ENCODE results near the gene PCARE. TPM values are rescaled to one million over a fixed set of nuclear protein-coding genes. Genes with fewer than 3 reads are reported as not detected.
A peak's percentile ranks its signal among the peaks of the same experiment; 100 is the strongest.

PCARE gene
- total RNA-seq, 2 experiments from 2014 or later: not detected

GRCh38 chr2:29061616-29062015, 12.7 kb downstream of the PCARE start:
- no peaks in the 10 kb centered on the region for H3K27me3 Mint-ChIP-seq
- H3K27ac Mint-ChIP-seq: no peak overlapping the region
- no peak for DNase-seq
- H3K9me3 Mint-ChIP-seq (ENCODE audit: low read depth): no peaks in the 10 kb centered on the region
- intact Hi-C loops (cut with DNase I, micrococcal nuclease): no loop called here
- peaks cover 17% of the 10 kb centered on the region for H3K4me1 Mint-ChIP-seq
- H3K4me3 Mint-ChIP-seq: no peak overlapping the region
- no peaks in the 10 kb centered on the region for H3K36me3 Mint-ChIP-seq (ENCODE audit: low read depth)
- CTCF ChIA-PET: interaction anchor here (0.6 kb wide), 1 partner anchor 99 kb away, joined by 3 read pairs; no protein-coding TSS in a partner anchor
- POLR2A ChIA-PET: no interaction called here
- no peak for ATAC-seq

GRCh38 chr2:29061176-29061575, 13.1 kb downstream of the PCARE start:
- no peak overlapping the region for H3K27ac Mint-ChIP-seq
- no peaks in the 10 kb centered on the region for H3K36me3 Mint-ChIP-seq (ENCODE audit: low read depth)
- H3K4me3 Mint-ChIP-seq: no peak overlapping the region
- CTCF ChIA-PET: interaction anchor here (0.6 kb wide), 1 partner anchor 99 kb away, joined by 3 read pairs; no protein-coding TSS in a partner anchor
- H3K27me3 Mint-ChIP-seq: no peaks in the 10 kb centered on the region
- ATAC-seq: no peak
- no peak for DNase-seq
- POLR2A ChIA-PET: no interaction called here
- peaks cover 19% of the 10 kb centered on the region for H3K4me1 Mint-ChIP-seq
- intact Hi-C loops (cut with DNase I, micrococcal nuclease): no loop called here
- no peaks in the 10 kb centered on the region for H3K9me3 Mint-ChIP-seq (ENCODE audit: low read depth)

GRCh38 chr2:29060441-29060840, 13.9 kb downstream of the PCARE start:
- Mint-ChIP-seq H3K36me3 (ENCODE audit: low read depth) (no peaks in the 10 kb centered on the region), H3K4me3 (no peak overlapping the region), H3K9me3 (ENCODE audit: low read depth) (no peaks in the 10 kb centered on the region), H3K27ac (no peak overlapping the region), H3K4me1 (peaks cover 19% of the 10 kb centered on the region), H3K27me3 (no peaks in the 10 kb centered on the region)
- intact Hi-C loops (cut with DNase I, micrococcal nuclease): no loop called here
- ATAC-seq (no peak), DNase-seq (no peak)
- ChIA-PET CTCF (no interaction called here), POLR2A (no interaction called here)

- no peak overlapping the region for H3K4me3 Mint-ChIP-seq
- POLR2A ChIA-PET: no interaction called here
- DNase-seq (no peak), ATAC-seq (peak; percentile 96)
- intact Hi-C loops (cut with DNase I, micrococcal nuclease): loop anchor here in 1 of 2 experiments (5.0 kb wide), 1 partner anchor 73 kb away; no protein-coding TSS in a partner anchor
- H3K4me1 Mint-ChIP-seq: peaks cover 19% of the 10 kb centered on the region
- no peaks in the 10 kb centered on the region for H3K9me3 Mint-ChIP-seq (ENCODE audit: low read depth)
- H3K36me3 Mint-ChIP-seq (ENCODE audit: low read depth): no peaks in the 10 kb centered on the region
- no peaks in the 10 kb centered on the region for H3K27me3 Mint-ChIP-seq
- CTCF ChIA-PET: no interaction called here
- peak overlapping the region; percentile 15 for H3K27ac Mint-ChIP-seq
Measured at GRCh38 chr2:29059624-29060023, 14.7 kb downstream of the PCARE start.

- CTCF ChIA-PET: no interaction called here
- intact Hi-C loops (cut with DNase I, micrococcal nuclease): loop anchor here in 1 of 2 experiments (5.0 kb wide), 1 partner anchor 75 kb away; no protein-coding TSS in a partner anchor
Measured at GRCh38 chr2:29057006-29057405, 17.3 kb downstream of the PCARE start.

GRCh38 chr2:29056452-29056851, 17.9 kb downstream of the PCARE start:
- H3K9me3 Mint-ChIP-seq (ENCODE audit: low read depth): no peaks in the 10 kb centered on the region
- POLR2A ChIA-PET: no interaction called here
- intact Hi-C loops (cut with DNase I, micrococcal nuclease): loop anchor here in 1 of 2 experiments (5.0 kb wide), 1 partner anchor 76 kb away; no protein-coding TSS in a partner anchor

More at GRCh38 chr2:29057006-29057405, 17.3 kb downstream of the PCARE start:
- POLR2A ChIA-PET: no interaction called here
- Mint-ChIP-seq H3K4me3 (no peak overlapping the region), H3K9me3 (ENCODE audit: low read depth) (no peaks in the 10 kb centered on the region), H3K36me3 (ENCODE audit: low read depth) (no peaks in the 10 kb centered on the region), H3K4me1 (peaks cover 19% of the 10 kb centered on the region), H3K27me3 (no peaks in the 10 kb centered on the region), H3K27ac (no peak overlapping the region)
- DNase-seq (no peak), ATAC-seq (no peak)

GRCh38 chr2:29055601-29056000, 18.7 kb downstream of the PCARE start:
- Mint-ChIP-seq H3K27ac (no peak overlapping the region), H3K27me3 (no peaks in the 10 kb centered on the region), H3K36me3 (ENCODE audit: low read depth) (no peaks in the 10 kb centered on the region), H3K9me3 (ENCODE audit: low read depth) (no peaks in the 10 kb centered on the region), H3K4me1 (peaks cover 19% of the 10 kb centered on the region), H3K4me3 (no peak overlapping the region)
- intact Hi-C loops (cut with DNase I, micrococcal nuclease): loop anchor here in 1 of 2 experiments (5.0 kb wide), 1 partner anchor 77 kb away; no protein-coding TSS in a partner anchor
- no peak for ATAC-seq
- POLR2A ChIA-PET: interaction anchor here (0.7 kb wide), 1 partner anchor 14 kb away, joined by 3 read pairs; no protein-coding TSS in a partner anchor
- DNase-seq: no peak
- CTCF ChIA-PET: interaction anchor here (0.5 to 0.6 kb wide), 3 partner anchors 48 to 119 kb away, joined by 3 to 5 read pairs (median 3); no protein-coding TSS in a partner anchor

More at GRCh38 chr2:29056452-29056851, 17.9 kb downstream of the PCARE start:
- no peaks in the 10 kb centered on the region for H3K36me3 Mint-ChIP-seq (ENCODE audit: low read depth)
- H3K4me1 Mint-ChIP-seq: peaks cover 19% of the 10 kb centered on the region
- CTCF ChIA-PET: no interaction called here
- DNase-seq (peak; percentile 34), ATAC-seq (no peak)
- no peak overlapping the region for H3K4me3 Mint-ChIP-seq
- no peaks in the 10 kb centered on the region for H3K27me3 Mint-ChIP-seq
- no peak overlapping the region for H3K27ac Mint-ChIP-seq

GRCh38 chr2:29054430-29054829, 19.9 kb downstream of the PCARE start:
- ChIA-PET CTCF (interaction anchor here (0.6 kb wide), 1 partner anchor 230 kb away, joined by 3 read pairs; no protein-coding TSS in a partner anchor), POLR2A (no interaction called here)
- ATAC-seq (no peak), DNase-seq (no peak)
- H3K36me3 Mint-ChIP-seq (ENCODE audit: low read depth): no peaks in the 10 kb centered on the region
- peaks cover 7% of the 10 kb centered on the region for H3K4me1 Mint-ChIP-seq
- no peaks in the 10 kb centered on the region for H3K27me3 Mint-ChIP-seq
- H3K4me3 Mint-ChIP-seq: no peak overlapping the region
- no peak overlapping the region for H3K27ac Mint-ChIP-seq
- intact Hi-C loops (cut with DNase I, micrococcal nuclease): loop anchor here in 1 of 2 experiments (5.0 kb wide), 1 partner anchor 143 kb away; no protein-coding TSS in a partner anchor
- no peaks in the 10 kb centered on the region for H3K9me3 Mint-ChIP-seq (ENCODE audit: low read depth)

- ATAC-seq: no peak
- Mint-ChIP-seq H3K27me3 (no peaks in the 10 kb centered on the region), H3K4me3 (no peak overlapping the region), H3K9me3 (ENCODE audit: low read depth) (no peaks in the 10 kb centered on the region), H3K36me3 (ENCODE audit: low read depth) (no peaks in the 10 kb centered on the region), H3K27ac (no peak overlapping the region), H3K4me1 (peaks cover 5% of the 10 kb centered on the region)
- ChIA-PET POLR2A (no interaction called here), CTCF (interaction anchor here (0.6 kb wide), 1 partner anchor 231 kb away, joined by 3 read pairs; no protein-coding TSS in a partner anchor)
- no peak for DNase-seq
- intact Hi-C loops (cut with DNase I, micrococcal nuclease): loop anchor here in 1 of 2 experiments (5.0 kb wide), 1 partner anchor 143 kb away; no protein-coding TSS in a partner anchor
Measured at GRCh38 chr2:29053670-29054400, 20.5 kb downstream of the PCARE start.

GRCh38 chr2:29053223-29053622, 21.1 kb downstream of the PCARE start:
- ATAC-seq (peak; percentile 83), DNase-seq (peak; percentile 46)
- CTCF ChIA-PET: no interaction called here
- Mint-ChIP-seq H3K4me1 (peaks cover 5% of the 10 kb centered on the region), H3K9me3 (ENCODE audit: low read depth) (no peaks in the 10 kb centered on the region), H3K36me3 (ENCODE audit: low read depth) (no peaks in the 10 kb centered on the region), H3K4me3 (no peak overlapping the region), H3K27me3 (no peaks in the 10 kb centered on the region), H3K27ac (no peak overlapping the region)
- POLR2A ChIA-PET: no interaction called here
- intact Hi-C loops (cut with DNase I, micrococcal nuclease): loop anchor here in 1 of 2 experiments (5.0 kb wide), 1 partner anchor 144 kb away; no protein-coding TSS in a partner anchor

GRCh38 chr2:29052807-29053206, 21.5 kb downstream of the PCARE start:
- Mint-ChIP-seq H3K4me3 (no peak overlapping the region), H3K36me3 (ENCODE audit: low read depth) (no peaks in the 10 kb centered on the region), H3K4me1 (peaks cover 4% of the 10 kb centered on the region), H3K27ac (no peak overlapping the region), H3K9me3 (ENCODE audit: low read depth) (no peaks in the 10 kb centered on the region), H3K27me3 (no peaks in the 10 kb centered on the region)
- intact Hi-C loops (cut with DNase I, micrococcal nuclease): loop anchor here in 1 of 2 experiments (5.0 kb wide), 1 partner anchor 144 kb away; no protein-coding TSS in a partner anchor
- no peak for ATAC-seq
- CTCF ChIA-PET: interaction anchor here (0.9 kb wide), 1 partner anchor 10 kb away, joined by 3 read pairs; no protein-coding TSS in a partner anchor
- POLR2A ChIA-PET: no interaction called here
- no peak for DNase-seq
